HG03025 (cell line): ENCODE measurements around the gene KSR2.
"Not testable (repeated sequence)": the region's sequence is repeated elsewhere in the genome, so short reads cannot be mapped to it uniquely, and the experiment has no call there.

ENCODE experiments used
- ATAC-seq: cut with Tn5 transposase; IDR thresholded peaks from one replicate; pipeline ENCODE4 v1.9.1; 2021; ENCODE audit warnings: mild to moderate bottlenecking, moderate library complexity; ENCODE audit not compliant: unreplicated experiment, low FRiP score

Gene KSR2

GRCh38 chr12:117829108-117829507, 139.7 kb downstream of the KSR2 start:
- ATAC-seq = no peak

GRCh38 chr12:117827660-117828059, 141.1 kb downstream of the KSR2 start:
- no peak for ATAC-seq

GRCh38 chr12:117825827-117826226, 143.0 kb downstream of the KSR2 start:
- no peak for ATAC-seq

GRCh38 chr12:117821480-117822175, 147.2 kb downstream of the KSR2 start:
- no peak for ATAC-seq

- no peak for ATAC-seq
These were observed 148.4 kb downstream of the KSR2 start for GRCh38 chr12:117820216-117820907.

GRCh38 chr12:117819160-117819559, 149.6 kb downstream of the KSR2 start:
- no peak for ATAC-seq

GRCh38 chr12:117818400-117818799, 150.4 kb downstream of the KSR2 start:
- no peak for ATAC-seq

- no peak for ATAC-seq
These were observed 159.3 kb downstream of the KSR2 start for GRCh38 chr12:117809509-117809908.

GRCh38 chr12:117807946-117808345, 160.8 kb downstream of the KSR2 start:
- ATAC-seq = no peak

- no peak for ATAC-seq
These were observed 161.4 kb downstream of the KSR2 start for GRCh38 chr12:117807355-117807754.

GRCh38 chr12:117805865-117806264, 162.9 kb downstream of the KSR2 start:
- ATAC-seq = no peak

GRCh38 chr12:117803001-117803400, 165.8 kb downstream of the KSR2 start:
- ATAC-seq = no peak

GRCh38 chr12:117800711-117801110, 168.1 kb downstream of the KSR2 start:
- not testable (repeated sequence) for ATAC-seq

GRCh38 chr12:117797202-117797601, 171.6 kb downstream of the KSR2 start:
- no peak for ATAC-seq

- ATAC-seq = no peak
These were observed 175.8 kb downstream of the KSR2 start for GRCh38 chr12:117792877-117793424.

GRCh38 chr12:117792471-117792870, 176.3 kb downstream of the KSR2 start:
- no peak for ATAC-seq

GRCh38 chr12:117790948-117791347, 177.8 kb downstream of the KSR2 start:
- no peak for ATAC-seq

GRCh38 chr12:117790198-117790597, 178.6 kb downstream of the KSR2 start:
- no peak for ATAC-seq

- no peak for ATAC-seq
These were observed 179.4 kb downstream of the KSR2 start for GRCh38 chr12:117789195-117789912.

GRCh38 chr12:117778656-117779055, 190.1 kb downstream of the KSR2 start:
- no peak for ATAC-seq
